GM21381 (cell line): ENCODE data around the gene TMC1.
"Not testable (repeated sequence)": the region's sequence is repeated elsewhere in the genome, so short reads cannot be mapped to it uniquely, and the experiment has no call there.

Experiments used
- ATAC-seq: cut with Tn5 transposase; IDR thresholded peaks from one replicate; pipeline ENCODE4 v1.9.1; 2021; ENCODE audit warnings: mild to moderate bottlenecking, moderate library complexity; ENCODE audit not compliant: unreplicated experiment

Gene TMC1

DNA sequence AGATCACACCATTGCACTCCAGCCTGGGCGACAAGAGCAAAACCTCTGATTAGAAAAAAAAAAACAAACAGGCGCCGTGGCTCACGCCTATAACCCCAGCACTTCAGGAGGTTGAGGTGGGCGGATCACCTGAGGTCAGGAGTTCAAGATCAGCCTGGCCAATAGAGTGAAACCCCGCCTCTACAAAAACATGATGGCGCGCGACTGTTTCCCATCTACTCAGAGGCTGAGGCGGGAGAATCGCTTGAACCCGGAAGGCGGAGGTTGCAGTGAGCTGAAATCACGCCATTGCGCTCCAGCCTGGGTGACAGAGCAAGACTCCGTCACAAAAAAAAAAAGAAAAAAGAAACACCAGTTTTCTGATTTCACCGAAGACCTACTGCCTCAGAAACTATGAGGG, at the start of gene TMC1:
Gene TMC1, plus strand, starts transcription at position 193 of the 400 bp plus-strand sequence. CDS start 127,041 bp downstream, outside the sequence.
- not testable (repeated sequence) for ATAC-seq

DNA sequence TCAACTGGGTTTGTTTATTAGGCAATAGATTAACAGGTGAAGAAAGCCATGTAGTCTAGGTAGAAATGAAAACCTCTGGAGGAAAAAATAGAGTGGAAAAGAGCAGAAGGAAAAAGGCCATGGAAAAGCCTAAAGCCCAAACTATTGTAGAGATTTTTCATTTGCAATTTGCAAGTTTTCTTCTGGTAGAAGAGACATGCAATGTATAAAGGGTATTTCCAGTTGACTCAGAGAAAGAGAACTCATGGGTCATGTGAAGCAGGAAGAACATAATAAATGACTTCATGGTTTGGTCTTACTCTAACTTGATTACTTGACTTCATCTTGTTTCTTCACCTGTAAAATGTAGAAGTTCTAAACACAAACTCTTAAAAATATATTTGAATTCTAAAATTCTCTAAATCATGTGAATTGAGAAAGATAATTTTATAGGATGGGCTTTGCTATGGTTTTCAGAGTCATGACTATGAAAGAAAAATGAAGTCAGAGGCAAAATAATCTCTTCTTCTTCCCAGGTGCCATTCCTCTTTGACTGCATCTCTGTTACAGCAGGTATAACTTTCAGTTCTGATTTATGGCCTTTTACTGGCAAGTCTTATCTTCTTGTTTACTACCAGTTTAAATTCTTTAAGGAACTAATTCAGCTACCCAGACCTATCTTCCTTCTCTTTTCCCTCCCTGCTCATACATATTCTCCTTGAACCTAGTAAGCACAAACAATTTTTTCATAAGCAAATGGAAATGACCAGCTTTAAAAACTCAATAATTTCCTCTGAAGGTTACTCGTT, 47.7 kb upstream of the TMC1 start:
- peak; percentile 81 for ATAC-seq

DNA sequence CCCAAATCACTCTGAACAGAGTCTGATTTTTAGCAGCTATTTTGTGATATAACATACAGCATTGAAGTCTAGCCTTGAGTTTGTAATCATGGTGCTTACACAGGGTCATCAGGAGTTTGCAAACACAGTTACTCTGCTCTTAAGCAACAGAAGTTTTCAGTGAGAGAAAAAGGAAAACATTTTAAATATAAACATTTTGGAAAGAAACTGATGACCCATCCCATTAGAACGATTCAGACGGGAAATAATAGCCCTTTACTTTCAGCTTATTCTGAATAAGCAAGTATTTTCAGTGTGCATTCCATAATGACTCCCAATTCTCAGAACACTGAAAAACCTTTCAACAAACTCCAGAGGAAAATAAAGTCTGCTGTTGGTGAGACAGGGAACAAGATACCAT, 46.7 kb upstream of the TMC1 start:
- no peak for ATAC-seq

DNA sequence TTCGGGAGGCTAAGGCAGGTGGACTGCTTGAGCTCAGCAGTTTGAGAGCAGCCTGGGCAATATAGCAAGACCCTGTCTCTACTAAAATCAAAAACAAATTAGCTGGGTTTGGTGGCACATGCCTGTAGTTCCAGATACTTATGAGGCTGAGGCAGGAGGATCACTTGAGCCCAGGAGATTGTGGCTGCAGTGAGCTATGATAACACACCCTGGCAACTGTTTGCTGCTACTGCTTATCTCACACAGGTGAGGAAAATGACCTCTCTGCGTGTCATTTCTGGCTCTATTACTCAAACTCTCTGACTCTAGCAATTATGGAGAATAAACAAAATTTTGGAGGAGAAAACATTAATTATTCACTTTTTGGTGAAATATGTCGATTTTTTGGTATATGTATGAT, 45.3 kb upstream of the TMC1 start:
- ATAC-seq = no peak

DNA sequence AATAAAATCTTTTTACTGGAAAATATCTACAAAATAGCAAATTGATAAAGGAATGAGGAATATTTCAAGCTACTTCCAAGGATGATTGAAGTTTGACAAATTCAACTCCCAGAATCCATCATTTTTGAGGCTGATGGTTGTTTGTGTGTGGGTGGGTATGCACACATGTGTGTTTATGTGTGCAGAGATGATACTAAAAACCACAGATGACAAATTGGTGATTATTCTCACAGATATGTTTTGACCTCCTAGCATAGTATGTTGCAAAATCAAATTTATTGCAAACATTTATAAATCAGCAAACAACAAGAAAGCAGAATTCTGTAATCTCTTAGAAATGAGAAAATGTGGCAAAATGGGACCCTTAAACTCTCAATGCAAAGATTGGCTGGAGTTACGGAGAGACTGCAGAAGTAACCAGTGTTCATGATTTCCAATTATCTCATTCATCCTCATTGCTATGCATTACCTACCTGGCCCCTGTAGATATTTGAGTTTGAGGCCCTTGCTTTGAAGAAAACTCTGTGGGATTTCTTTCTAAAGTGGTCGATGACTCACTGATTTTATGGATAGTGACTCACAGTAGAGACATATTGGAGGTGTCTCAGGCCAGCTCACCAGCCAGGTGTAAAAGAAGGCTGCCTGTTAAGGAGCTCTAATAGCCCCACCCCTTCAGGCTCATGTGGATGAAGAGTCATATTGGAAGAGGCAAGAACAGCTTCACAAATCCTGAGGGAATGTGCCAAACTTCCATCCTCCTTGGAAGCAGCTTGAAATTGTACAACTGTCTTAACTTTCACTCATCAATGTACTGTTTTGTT, 44.6 kb upstream of the TMC1 start:
- ATAC-seq = no peak

DNA sequence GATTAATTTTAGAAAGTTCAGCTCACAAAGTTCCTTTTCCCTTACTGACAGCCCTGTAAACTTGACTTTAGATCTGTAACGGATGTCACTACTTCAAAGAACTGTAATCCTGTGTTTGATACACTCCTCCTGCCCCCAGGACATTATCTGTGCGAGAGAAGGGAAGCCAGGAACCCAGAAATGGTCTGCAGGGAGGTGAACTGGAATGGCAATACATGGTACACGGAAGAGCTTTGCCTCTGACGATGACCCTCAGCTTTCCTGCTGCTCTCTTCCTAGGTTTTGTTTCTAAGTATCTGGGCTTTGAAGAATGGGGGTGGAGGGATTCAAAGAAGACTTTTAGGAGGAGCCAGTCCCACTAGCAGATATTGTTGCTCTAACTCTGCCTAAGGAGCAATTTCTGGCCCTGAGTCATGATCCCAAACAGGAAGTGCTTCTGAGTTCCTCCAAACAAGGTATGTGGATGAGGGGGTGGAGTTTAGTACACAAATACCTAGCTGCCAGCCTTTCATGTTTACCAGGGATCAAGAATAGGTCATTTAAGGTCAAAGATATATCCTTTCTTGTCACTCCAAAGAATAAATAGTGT, 43.4 kb upstream of the TMC1 start:
- no peak for ATAC-seq

DNA sequence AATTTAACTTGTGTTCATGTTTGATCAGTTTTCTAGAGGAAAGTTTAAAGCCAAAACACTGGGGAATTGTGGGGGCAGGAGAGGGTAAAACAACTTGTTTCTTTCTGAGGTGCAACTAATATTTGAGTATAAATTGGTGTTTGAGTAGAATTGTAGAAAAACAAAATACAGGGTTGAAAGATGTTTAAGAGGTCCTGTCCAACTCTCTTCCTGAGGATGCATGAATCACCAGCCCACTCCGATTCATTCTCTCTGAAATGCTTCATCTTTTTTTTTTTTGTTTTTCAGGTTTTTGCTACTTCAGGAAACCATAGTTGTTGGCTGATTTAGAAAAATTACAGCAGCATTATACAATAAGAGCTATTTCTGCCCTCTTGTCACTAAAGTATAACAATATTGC, 42.4 kb upstream of the TMC1 start:
- no peak for ATAC-seq

DNA sequence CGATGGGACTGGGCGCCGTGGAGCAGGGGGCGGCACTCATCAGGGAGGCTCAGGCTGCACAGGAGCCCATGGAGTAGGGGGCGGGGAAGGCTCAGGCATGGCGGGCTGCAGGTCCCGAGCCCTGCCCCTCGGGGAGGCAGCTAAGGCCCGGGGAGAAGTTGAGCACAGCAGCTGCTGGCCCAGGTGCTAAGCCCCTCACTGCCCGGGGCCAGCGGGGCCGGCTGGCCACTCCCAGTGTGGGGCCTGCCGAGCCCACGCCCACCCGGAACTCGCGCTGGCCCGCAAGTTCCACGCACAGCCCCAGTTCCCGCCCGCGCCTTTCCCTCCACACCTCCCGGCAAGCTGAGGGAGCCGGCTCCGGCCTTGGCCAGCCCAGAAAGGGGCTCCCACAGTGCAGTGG, 41.1 kb upstream of the TMC1 start:
- not testable (repeated sequence) for ATAC-seq

DNA sequence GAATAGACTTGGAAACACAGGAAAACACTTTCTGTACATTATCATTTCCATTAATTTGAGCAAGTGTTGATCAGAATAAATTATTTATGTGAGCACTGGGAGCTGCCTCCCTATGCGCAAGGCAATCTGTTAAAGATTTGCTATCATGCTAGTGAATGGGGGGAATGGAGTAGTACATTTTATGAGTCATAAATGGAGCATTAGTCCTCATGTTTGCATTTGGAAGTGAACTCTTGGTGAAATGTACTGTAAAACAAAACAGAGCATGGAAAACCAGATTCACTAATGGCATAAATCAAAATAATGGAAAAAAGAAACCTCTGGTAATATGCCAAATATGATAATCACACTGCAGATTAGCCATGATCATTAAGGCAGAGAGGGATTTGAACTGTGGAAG, 40.5 kb upstream of the TMC1 start:
- no peak for ATAC-seq

DNA sequence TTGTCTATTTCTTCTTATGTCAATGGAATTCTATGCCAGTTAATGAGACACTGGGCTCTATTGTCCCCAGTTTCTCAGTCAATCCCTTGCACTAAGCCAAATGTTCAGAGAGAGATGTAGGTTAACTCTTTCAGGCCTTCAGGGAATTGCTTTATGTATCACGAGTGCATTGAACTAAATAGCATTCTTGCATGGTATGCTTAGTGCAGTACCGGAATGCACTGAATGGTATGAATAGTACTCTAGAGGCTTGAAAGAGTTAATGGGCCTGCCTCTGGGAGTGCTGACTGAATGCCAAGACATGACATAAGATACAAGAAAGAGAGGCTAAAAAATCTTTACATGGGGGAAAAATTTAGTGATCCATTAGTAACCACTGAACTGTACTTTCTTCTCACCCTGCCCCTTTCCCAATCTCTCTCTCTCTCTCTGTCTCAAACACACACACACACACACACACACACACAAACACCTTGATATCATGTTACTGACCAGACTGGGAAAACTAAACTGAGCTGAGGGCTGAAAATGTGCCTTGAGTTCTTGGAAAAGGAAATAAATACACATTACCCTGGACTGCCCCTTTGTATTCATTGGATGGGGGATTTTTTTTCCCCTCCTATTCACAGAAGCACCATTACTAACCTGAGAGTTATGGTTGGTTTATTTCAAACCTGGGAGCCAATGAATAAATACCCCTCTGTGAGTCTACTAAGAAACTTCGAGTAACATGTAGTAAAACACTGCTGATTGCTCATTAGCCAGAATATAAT, 35.4 kb upstream of the TMC1 start:
- no peak for ATAC-seq

DNA sequence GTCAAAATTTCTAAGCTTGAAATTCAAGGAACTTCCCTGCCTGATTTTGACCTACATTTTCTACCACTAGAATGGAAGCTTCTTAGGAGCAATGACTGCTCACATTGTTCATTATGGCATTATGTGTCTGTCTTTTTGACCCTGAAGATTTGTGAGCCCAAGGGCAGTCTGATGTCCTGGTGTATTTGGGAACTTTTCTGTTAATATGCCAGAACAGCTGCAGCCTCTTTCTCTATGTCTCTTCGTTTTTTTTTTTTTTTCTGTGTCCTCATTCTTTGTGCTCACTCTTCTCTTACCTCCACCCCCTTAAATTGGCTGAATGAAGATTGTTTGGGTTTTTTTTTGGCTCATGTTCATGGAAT, 34.8 kb upstream of the TMC1 start:
- no peak for ATAC-seq

DNA sequence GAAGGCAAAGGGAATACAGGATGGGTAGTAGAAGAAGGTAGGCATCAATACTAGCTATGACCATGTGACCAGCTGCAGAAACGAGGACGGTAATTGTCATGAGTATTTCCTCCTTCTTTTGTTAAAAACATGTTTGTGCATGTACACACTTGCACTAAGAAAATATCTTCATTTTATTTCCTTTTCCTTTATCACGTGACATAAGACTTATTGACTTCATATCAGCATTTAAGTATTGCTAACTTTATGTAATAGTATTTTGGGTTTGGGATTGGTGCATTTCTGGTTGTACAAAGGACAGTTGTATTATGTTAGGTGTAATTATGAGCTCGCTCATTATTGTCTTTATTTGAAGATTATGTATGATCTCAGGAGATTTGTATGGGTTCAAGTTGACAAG, 33.7 kb upstream of the TMC1 start:
- ATAC-seq = not testable (repeated sequence)

DNA sequence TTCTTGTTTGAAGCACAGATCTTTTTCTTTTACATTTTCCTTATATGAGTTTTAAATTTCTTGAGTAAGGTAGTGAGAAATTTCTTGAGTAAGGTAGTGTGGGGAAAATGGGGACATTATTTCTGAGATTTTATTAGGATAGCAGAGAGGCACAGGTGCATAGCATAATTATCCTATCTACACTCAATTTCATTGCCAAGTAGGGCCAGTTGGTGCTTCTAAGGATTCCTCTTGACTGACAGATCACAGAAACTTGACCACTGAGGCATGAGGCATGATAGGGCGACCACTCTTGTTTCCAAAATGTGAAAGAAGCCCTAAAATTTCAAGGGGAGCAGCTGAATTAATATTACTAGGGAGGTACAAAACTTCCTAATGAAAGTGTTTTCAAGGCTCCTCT, 31.4 kb upstream of the TMC1 start:
- no peak for ATAC-seq

DNA sequence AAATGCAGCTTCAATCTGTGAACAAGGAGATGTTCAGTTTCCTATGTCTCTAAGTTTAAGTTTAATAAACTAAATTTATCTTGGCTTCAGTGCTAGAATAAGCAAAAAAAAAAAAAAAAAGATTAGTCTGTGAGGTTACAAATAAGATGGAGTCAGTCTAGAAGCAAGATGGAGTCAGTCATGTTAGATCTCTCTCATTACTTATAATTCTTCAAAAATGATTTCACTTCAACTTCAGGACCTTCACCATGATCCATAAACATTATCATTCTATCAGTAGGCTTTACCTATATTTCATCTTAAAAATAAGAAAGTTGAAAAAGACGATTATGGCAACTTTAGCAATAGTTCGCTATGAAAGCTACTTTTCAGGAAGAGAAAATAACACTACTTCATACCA, 30.2 kb upstream of the TMC1 start:
- no peak for ATAC-seq

DNA sequence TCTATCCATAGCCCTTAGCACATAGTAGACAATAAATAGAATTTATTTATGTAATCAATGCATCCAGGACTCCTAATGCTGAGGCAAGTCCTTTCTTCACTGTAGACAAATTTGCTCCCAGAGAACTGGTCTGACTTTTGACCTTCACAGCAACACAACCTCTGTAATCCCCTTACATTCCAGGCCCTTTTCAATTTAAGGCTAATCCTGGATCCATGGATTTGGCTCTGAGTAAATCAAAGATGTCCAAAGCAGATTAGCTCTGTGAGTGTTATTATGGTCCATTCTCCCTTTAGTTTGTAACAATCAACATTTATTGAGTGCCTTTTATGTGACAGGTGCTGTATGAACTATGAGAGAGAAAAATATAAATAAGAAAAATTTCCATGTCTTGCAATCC, 27.4 kb upstream of the TMC1 start:
- ATAC-seq = no peak

DNA sequence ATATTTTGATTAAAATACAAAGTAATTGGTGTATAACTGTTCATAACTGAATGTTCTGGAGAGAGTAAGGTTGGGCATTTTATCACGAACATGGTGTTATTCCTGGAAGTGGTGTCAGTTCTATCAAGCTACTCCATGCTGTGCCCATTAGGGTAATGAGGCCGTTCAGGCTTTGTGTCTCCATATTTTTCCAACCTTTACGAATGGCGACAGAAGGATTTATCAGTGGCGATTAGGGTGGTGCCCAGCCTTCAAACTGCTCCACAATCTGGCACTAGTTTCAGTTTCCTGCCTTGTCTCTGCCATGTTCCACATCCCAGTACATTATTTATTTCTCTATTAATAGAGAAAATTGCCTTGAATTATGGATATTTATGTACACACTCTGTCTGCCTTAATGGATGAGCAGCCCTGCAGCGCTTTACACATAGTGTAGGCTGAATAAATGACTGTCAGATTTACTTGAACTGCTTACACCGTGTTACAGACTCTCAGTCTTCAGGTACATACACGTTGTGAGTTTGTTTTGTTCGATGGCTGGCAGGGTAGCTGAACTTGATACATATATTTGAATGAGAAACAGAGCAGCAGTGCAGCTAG, 23.9 kb upstream of the TMC1 start:
- no peak for ATAC-seq

DNA sequence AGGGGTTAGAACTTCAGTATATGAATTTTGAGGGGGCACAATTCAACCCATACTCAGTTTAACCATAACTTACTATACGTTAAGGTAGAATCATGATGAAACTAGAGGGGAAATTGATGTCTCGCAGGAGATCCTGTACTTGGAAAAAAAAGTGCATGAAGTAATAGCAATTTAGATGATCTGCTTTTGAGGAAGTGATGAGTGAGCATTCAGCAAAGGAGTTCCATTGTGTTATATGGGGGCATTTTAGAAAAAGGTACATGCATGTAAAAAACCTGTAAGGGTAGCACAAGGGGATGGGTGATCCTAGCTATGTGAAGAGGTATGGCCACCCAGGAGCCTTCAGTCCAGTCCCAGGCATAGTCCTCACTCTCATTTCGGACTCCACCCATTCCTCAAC, 14.8 kb upstream of the TMC1 start:
- no peak for ATAC-seq

DNA sequence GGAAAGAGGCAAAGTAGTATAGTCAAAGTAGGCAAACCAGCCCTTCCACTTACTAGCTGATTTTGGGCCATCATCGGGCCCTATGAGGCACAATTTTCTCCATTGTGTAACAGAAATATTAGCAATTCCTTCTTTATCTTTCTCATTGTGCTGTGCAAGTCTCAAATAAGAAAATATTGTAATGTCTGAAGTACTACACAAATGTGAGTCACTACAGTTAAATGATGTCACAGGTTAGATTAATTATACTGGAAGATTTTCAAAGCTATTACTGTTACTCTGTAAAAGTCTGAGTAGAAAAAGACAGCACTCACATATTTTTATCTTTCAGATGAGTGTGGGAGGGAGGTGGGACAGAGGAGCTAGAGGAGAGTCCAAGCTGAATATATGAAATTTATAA, 12.4 kb upstream of the TMC1 start:
- ATAC-seq = no peak

DNA sequence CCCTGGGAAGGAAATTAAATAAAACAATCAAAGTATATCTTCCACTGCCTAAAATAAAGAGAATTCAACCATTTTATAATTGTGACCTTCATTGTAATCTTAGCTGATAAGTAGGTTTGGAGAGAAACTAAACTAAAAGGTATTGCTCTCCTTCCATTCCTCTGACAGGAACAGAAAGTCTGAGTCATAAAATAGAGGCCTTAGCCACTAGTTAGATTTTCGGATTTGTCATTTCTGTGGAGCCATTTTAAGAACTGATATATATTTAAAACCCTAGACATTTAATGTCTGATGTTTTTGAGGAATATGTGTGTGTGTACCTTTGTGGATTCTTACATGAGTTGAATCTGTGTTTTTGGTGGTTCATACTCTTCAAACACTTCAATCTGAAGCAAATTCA, 11.8 kb upstream of the TMC1 start:
- ATAC-seq = peak; percentile 95

DNA sequence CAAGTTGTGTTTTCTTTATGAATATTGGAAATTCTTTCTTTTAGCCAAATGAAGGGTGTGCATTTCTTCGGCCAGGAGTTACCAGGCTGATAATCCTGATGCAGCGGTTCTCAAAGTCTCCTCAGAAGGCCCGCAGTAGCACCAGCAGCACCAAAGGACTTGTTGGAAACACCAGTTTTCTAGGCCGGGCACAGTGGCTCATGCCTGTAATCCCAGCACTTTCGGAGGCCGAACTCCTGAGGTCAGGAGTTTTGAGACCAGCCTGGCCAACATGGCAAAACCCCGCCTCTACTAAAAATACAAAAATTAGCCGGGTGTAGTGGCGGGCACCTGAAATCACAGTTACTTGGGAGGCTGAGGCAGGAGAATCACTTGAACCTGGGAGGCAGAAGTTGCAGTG, 397 bp upstream of the TMC1 start:
- ATAC-seq = not testable (repeated sequence)
